IPS-NIHi11 (cell line): ENCODE data around the gene CDH23.

ENCODE experiments used
- DNase-seq: peaks from one replicate; pipeline ENCODE4 v3.0.0; 2012; ENCODE audit warnings: mixed read lengths, low spot score

The CDH23 gene

DNA sequence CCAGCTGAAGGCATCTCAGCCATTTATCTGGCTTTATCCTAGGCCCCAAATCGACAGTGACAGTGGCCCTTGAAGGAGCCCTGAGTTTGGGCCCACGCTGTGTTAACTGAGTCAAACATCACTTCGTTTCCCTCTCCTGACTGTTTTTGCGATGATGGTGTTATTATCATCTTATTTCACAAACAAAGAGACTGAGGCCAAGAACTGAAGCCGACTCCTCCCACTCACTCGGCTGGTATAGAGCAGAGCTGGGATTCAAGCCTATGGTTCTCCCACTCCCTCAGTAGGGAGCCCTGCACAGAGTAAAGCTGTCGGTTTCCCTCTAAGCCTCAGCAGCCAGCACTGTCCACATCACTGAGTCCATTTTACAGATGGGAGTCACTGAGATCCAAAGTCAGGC lies 141.0 kb downstream of the CDH23 start:
- no peak for DNase-seq

DNA sequence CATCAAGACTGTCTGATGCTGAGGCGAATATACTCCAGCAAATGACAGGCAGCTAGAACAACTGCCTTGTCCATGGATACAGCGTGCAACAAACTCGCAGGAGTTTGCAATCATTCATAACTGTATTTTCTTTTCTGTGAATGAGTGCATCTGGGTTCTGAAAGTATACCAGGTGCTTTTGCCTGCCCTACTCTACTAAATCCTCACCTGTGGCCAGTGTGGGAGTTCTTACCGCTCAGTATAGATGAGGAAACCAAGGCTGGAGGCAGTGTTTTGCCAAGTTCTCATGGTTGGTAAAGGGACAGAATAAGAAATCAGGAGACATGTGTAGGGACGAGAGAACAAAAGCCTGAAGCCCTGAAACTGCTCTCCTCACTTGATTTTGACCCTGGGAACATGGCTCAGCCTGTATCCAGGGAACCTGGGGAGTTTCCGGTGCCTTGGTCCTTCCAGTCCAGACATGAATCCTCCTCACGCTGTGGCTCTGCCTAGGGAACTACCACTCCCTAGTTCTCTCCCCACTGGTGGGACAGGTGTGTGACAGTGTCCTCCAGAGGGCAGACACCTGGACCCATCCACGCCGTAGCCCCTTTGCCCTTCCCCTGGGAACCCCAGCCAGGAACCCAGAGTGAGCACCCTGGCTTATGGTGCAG lies 142.0 kb downstream of the CDH23 start:
- no peak for DNase-seq

GRCh38 chr10:71539442-71540118 lies 142.9 kb downstream of the CDH23 start:
- no peak for DNase-seq

GRCh38 chr10:71542478-71542877 lies 145.8 kb downstream of the CDH23 start:
- peak; percentile 36 for DNase-seq

- DNase-seq: no peak
These were observed 147.0 kb downstream of the CDH23 start for GRCh38 chr10:71543608-71544170.

- DNase-seq: no peak
These were observed 148.3 kb downstream of the CDH23 start for GRCh38 chr10:71545001-71545400.

- DNase-seq: no peak
These were observed 149.5 kb downstream of the CDH23 start for GRCh38 chr10:71546220-71546619.

- no peak for DNase-seq
These were observed 150.6 kb downstream of the CDH23 start for GRCh38 chr10:71547312-71547711.

DNA sequence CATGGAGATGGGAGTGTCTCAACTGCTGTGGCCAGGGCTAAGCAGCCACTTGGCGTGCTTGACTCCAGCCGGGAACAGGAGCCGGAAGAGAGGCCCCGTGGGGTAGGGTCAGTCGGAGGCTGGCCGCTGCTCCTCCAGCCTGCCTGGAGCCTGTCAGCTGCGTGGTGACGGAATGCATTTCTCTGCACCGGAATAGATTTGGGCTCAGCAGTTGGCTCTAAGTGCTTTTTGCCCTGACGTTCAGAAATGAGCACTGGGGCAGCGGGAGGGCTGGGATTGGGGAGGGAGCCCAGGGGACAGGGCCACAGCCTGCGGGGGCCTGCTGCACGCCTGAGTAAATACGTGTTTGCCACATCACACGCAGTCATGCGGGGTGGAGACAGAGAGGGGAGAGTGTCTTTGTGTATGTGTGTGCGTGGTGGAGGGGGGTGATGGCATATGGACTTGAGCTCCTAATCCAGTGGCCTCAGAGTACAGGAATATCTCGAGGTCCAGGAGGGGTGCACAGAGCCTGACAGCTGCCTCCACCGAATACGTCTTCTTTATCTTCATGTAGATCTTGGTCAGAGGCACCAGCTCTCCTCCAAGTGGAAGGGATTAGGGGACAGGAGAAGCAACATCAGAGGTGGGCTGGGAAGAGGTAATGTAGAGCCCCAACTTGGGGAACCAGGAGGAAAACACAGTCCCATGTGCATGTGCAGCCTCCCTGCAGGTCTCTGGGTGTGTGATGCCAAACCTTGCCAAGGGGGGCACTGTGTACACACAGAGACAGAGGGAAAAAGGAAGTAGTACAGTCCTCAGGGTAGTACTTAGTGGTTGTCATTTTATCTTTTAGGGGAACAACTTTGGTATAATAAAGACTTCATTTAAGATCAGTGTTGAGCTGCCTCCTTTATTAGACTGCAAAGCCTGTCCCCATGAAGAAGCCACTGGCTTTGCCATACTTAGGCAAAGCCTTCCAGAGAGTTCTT lies 151.4 kb downstream of the CDH23 start:
- DNase-seq: peak; percentile 64

DNA sequence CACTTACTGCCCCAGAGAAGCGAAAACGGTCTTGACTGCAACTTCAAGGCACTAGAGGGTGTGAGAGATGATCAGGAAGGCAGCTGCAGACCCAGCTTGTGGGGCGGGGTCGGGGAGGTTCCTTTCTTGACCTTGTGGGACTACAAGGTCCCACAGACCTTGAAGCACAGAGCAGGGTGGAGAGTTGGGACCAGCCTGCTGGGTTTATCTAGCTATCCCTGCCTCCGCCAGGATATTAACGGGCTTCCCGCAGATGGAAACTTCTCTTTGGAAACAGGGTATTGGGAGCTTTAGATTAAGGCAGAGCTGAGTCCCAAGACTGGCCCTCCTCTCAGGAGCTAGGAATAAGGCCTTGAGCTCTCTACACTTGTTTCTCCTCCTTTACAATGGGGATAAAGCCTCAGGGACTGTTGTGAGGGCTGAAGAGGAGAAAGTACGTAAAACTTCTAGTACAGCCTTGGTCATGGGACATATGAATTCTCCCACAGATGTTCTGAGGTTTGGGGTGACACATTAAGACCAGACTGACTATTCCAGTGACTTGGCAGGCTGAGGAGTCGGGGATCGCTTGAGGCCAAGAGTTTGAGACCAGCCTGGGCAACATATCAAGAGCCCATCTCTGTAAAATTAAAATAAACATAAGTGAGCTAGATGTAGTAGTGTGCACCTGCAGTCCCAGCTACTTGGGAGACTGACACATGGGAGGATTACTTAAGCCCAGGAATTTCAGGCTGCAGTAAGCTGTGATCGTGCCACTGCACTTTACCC lies 153.2 kb downstream of the CDH23 start:
- DNase-seq: no peak

DNA sequence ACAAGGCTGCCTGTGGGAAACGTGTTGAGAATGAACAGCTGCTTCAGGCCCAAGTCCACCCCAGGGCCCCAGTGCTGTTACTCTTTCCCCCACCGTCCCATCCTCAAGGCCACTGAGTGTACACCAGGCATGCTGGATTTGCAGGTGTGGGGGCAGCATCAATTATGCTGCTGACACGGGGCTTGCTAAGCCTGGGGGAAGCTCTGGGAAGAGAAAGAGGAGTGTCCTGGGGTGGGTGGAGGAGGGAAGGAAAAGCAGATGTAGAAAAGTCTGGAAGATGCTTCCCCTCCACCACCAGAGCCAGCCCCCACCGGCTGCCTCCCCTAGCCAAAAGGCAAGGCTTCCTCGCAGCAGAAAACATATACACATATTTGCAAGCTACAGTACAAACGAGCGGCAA lies 153.9 kb downstream of the CDH23 start:
- no peak for DNase-seq

GRCh38 chr10:71551970-71552369 lies 155.2 kb downstream of the CDH23 start:
- no peak for DNase-seq

DNA sequence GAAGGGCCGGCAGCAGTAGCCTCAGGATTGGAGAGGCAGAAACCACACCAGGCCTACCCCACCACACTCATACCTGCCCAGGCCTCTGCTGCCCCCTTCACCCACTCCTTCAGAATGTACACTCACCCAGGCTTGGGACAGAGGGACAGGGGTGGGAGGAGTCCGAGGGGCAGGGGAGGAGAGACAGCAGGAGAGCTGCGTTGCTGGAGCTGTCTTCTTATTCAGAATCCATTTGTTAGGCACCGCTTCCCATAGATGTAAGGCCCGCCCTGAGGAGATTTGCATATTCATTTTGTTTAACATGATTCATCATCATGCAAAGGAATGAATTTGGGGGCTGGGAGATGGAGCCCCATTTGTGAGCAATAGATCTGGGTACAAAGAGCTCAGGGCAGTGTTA lies 156.7 kb downstream of the CDH23 start:
- peak; percentile 49 for DNase-seq

DNA sequence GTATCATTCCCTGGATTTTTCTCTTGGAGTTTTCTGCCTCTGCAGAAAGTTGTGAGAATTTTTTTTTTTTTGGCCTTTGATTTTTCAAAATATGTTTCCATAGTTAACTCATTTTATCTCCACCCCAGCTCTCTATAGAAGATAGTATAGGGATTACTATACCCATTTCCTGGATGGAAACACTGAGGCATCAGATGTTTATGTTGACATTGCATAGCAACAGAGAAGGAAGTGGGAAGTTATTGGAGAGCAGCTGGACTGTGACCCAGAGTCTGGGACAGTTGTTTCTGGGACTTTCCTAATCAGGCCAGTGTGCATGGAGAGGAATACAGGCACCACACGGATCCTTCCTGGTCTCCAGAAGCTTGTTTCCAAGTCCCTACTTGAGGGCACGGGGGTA lies 158.0 kb downstream of the CDH23 start:
- no peak for DNase-seq

DNA sequence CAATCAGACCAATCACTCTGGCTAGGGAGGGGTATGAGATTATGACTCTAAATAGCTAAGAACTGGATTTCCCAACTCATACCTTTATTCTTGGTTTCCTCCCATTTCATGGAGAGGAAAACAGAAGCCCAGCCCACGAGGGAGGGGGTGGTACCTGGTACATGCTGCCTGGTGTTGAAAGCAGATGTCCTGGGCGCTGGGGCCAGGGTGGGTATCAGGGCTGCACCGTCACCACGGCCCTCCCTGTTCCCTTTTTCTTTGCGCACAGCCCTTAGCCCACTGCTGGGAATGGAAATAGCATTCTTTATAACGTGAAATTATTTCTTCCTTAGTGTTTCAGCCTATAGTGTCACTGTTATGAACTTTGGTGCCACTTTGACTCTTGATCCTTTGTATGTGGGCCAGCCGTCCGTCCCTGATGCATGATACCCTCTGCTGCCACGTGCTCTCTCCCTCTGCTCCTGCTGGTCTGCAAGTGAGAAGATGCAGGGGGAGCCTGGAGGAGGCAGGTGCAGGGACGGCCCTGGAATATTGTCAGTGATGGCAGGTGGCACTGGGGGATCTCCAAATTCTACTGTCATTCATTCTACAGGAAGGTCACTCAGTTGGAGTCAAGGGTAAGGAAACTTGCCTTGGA lies 158.5 kb downstream of the CDH23 start:
- DNase-seq: no peak

DNA sequence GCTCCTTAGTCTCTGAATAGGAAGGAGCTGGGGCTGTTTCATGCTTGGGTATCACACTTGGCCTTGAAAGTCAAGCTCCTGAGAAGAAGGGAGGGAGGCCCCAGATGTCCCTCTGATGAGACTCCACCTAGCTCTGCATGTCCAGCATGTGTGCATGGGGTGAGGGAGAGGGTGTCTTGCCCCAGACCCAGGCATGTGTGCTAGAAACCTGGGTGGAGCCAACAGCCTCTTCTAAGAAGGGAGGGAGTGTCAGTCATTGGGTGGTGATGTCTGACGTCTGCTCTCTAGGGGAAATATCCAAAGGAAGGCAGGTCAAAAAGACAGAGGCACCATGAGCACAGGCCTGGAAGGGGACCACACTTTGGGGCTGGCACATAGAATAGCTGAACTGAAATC lies 159.0 kb downstream of the CDH23 start:
- no peak for DNase-seq

DNA sequence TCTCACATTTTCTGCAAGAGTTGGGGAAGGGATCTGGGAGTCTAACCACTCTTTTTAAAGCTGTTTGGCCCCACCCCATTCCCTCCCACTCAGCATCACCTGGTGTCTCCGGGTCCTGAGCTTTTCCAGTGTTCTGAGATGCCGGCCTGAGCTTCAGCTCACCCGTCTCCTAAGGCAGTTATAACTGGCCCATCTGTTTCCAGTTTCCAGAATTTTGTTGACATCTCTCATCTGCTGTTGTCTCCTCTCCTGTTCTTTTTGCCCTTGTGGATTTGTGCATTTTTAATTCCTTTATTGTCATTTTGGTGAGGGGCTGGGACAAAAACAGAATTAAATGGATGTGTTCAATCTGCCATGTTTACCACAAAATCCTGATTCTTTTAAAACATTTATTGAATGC lies 162.3 kb downstream of the CDH23 start:
- DNase-seq: no peak

DNA sequence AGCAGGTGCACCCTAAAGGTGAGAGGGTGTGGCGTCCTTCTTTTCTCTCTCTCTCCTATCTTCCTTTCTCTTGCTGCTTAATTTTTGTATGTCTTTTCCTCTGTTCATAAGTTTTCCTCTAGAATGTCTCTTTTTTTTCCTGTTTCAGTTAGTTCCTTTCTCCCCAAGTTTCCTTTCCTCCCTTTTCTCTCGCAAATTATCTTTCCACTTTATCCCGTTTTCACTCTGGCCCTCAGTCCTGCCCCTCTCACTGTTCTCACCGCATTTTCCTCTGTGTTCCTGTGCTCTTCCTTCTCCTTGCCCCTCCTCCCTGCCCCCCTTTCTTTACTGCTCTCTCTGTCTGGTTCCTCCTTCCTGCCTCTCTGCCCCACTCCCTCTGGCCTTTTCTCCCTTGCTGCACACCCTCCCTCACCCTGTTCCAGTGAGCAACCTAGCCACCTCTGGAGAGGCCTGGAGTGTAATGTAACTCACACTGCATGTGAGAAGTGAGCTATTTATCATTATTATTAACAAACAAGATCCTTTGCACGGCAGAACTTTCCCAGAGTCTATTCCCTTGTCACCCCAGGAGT lies 164.4 kb downstream of the CDH23 start:
- DNase-seq: no peak

DNA sequence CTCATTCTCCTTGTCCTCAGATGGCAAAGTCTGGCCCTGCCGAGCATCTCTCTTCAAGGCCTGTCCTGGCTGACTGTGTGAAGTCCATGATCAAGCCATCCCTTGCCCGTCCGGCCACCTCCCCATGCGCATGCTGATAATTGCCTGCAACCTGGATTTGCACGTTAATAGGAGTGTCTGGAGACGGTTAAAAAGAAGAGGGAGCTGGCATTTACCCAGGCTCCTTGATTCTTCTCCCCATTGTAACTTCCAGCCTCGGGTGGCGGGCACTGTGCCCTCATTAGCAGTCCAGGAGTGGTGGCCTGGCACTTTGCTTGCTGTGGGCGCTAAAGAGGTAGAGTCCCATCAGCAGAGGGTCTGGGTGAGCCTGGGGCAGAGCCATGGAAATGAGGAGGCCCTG lies 165.5 kb downstream of the CDH23 start:
- no peak for DNase-seq

GRCh38 chr10:71562904-71563303 lies 166.2 kb downstream of the CDH23 start:
- DNase-seq: no peak
